KOPT-K1 (cell line): Measurements from ENCODE around the gene PAX2.

Experiments used
- H3K27ac ChIP-seq: fragments of 200-600 bp; sonication (generic); 2 replicates; pipeline ENCODE4 v1.5.1; 2016; ENCODE audit warnings: antibody characterized with exemption, mild to moderate bottlenecking, low read depth, low read length; ENCODE audit not compliant: poor library complexity, severe bottlenecking
- H3K36me3 ChIP-seq: fragments of 200-600 bp; sonication (generic); 2 replicates; pipeline ENCODE4 v1.5.1; 2017; ENCODE audit warnings: antibody characterized with exemption, mild to moderate bottlenecking, low read length, moderate library complexity; ENCODE audit not compliant: insufficient read depth
- H3K9me3 ChIP-seq: fragments of 200-600 bp; sonication (generic); 2 replicates; pipeline ENCODE4 v1.5.1; 2017; ENCODE audit warnings: antibody characterized with exemption, low read length, mild to moderate bottlenecking; ENCODE audit not compliant: insufficient read depth, poor library complexity, severe bottlenecking

PAX2 gene

GRCh38 chr10:100867261-100867963 is 122.0 kb downstream of the PAX2 start:
- no peak overlapping the region for H3K27ac ChIP-seq

GRCh38 chr10:100868382-100868781 is 123.0 kb downstream of the PAX2 start:
- H3K27ac ChIP-seq, result no peak overlapping the region
- H3K9me3 ChIP-seq, result no peaks in the 10 kb centered on the region
- no peaks in the 10 kb centered on the region for H3K36me3 ChIP-seq

More at GRCh38 chr10:100867261-100867963, 122.0 kb downstream of the PAX2 start:
- Histone ChIP-seq H3K36me3 (no peaks in the 10 kb centered on the region), H3K9me3 (no peaks in the 10 kb centered on the region)

- Histone ChIP-seq H3K36me3 (no peaks in the 10 kb centered on the region), H3K9me3 (no peaks in the 10 kb centered on the region), H3K27ac (no peak overlapping the region)
These were observed 124.0 kb downstream of the PAX2 start for GRCh38 chr10:100869399-100869798.

- Histone ChIP-seq H3K27ac (no peak overlapping the region), H3K9me3 (no peaks in the 10 kb centered on the region), H3K36me3 (no peaks in the 10 kb centered on the region)
These were observed 126.8 kb downstream of the PAX2 start for GRCh38 chr10:100872034-100872791.

- Histone ChIP-seq H3K27ac (no peak overlapping the region), H3K9me3 (no peaks in the 10 kb centered on the region), H3K36me3 (no peaks in the 10 kb centered on the region)
These were observed 127.9 kb downstream of the PAX2 start for GRCh38 chr10:100873146-100873826.

GRCh38 chr10:100873827-100874326 is 128.5 kb downstream of the PAX2 start:
- Histone ChIP-seq H3K36me3 (no peaks in the 10 kb centered on the region), H3K9me3 (no peaks in the 10 kb centered on the region), H3K27ac (no peak overlapping the region)

- no peaks in the 10 kb centered on the region for H3K36me3 ChIP-seq
- H3K9me3 ChIP-seq, result no peaks in the 10 kb centered on the region
- no peak overlapping the region for H3K27ac ChIP-seq
These were observed 129.5 kb downstream of the PAX2 start for GRCh38 chr10:100874702-100875483.

GRCh38 chr10:100875484-100876166 is 130.2 kb downstream of the PAX2 start:
- Histone ChIP-seq H3K9me3 (no peaks in the 10 kb centered on the region), H3K27ac (peak overlapping the region; percentile 58), H3K36me3 (no peaks in the 10 kb centered on the region)

GRCh38 chr10:100876585-100877460 is 131.4 kb downstream of the PAX2 start:
- no peaks in the 10 kb centered on the region for H3K9me3 ChIP-seq

GRCh38 chr10:100877461-100877850 is 132.1 kb downstream of the PAX2 start:
- peak overlapping the region; percentile 58 for H3K27ac ChIP-seq
- H3K9me3 ChIP-seq, result no peaks in the 10 kb centered on the region
- H3K36me3 ChIP-seq, result no peaks in the 10 kb centered on the region

More at GRCh38 chr10:100876585-100877460, 131.4 kb downstream of the PAX2 start:
- Histone ChIP-seq H3K36me3 (no peaks in the 10 kb centered on the region), H3K27ac (peak overlapping the region; percentile 58)

- H3K27ac ChIP-seq, result peak overlapping the region; percentile 58
- H3K36me3 ChIP-seq, result no peaks in the 10 kb centered on the region
- H3K9me3 ChIP-seq, result no peaks in the 10 kb centered on the region
These were observed 133.0 kb downstream of the PAX2 start for GRCh38 chr10:100878291-100878910.
